SK-N-DZ (cell line): ENCODE data around the gene ITGB4.
"Not testable (repeated sequence)": the region's sequence is repeated elsewhere in the genome, so short reads cannot be mapped to it uniquely, and the experiment has no call there.

ENCODE experiments used
- DNase-seq: peaks from one replicate; pipeline ENCODE4 v3.0.0-alpha.2; 2015; ENCODE audit warnings: low spot score

ITGB4 gene

GRCh38 chr17:75769536-75769935 is 48.3 kb downstream of the ITGB4 start:
- DNase-seq, result no peak

GRCh38 chr17:75771334-75772281 is 50.3 kb downstream of the ITGB4 start:
- DNase-seq, result no peak

GRCh38 chr17:75773121-75773807 is 52.0 kb downstream of the ITGB4 start:
- no peak for DNase-seq

GRCh38 chr17:75773808-75774470 is 52.7 kb downstream of the ITGB4 start:
- DNase-seq, result no peak

DNA sequence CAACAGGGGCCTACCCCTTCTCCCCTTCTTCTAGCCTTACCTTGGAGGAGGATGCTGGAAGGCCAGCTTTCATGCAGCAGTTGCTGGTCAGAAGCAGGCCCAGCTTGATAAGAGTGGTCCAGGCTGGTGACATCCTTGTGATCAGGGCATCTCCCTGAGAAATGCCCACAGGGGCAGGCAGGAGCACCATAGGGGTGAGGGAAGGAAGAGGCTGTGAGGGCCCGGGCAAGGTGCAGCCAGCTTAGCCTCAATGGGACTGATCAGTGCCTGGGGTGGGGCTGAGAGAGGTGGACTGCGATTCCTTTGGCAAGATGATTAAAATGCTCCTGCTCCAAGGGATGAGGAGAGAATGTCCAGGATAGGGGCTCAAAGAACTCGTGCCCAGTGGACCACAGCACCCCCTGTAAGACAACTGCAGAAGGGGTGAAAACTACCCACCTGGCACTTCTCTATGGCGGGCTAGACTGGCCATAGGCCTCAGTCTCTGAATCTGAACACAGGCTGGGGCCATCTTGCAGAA is 53.3 kb downstream of the ITGB4 start:
- DNase-seq, result no peak

GRCh38 chr17:75774991-75775668 is 53.9 kb downstream of the ITGB4 start:
- no peak for DNase-seq

DNA sequence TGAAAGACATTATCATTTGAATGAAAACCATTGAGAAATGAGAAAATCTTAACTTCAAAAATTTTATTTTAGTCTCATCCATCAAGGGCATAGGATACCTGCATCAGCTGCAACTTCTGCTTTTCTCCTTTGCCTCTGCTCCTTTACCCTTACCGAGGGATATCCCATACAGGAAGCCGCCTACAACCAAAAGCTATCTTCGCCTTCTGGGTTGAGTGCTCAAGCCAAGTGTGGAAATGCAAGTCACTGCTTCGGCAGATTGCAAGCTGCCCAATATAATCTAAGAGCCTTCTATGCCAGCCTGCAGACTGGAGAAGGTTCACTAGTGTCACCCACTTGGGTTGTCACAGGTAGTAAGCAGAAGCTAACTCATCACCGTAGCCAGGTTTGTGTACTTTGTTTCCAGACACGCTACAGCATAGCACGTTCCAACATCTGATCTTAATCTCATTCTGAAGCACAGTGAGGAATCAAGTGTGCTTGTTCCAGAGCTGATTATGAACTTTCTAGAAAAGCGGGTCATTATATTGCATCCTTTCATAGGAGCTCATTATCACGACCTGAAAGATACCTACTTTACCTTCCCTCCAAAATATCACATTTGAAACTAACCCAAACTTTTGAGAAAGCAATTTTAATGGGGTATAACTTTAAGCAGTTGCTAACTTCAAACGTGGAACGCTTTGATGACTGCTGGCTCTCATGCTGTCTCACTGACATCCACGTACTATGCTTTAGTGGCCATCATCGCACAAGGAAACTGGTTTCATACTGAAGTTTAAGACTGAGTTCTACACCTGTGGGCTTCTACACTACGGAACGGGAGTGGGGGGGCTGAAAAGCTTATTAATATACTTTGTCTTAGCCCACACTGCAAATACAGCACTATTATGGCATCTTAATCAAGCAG is 55.4 kb downstream of the ITGB4 start:
- no peak for DNase-seq

DNA sequence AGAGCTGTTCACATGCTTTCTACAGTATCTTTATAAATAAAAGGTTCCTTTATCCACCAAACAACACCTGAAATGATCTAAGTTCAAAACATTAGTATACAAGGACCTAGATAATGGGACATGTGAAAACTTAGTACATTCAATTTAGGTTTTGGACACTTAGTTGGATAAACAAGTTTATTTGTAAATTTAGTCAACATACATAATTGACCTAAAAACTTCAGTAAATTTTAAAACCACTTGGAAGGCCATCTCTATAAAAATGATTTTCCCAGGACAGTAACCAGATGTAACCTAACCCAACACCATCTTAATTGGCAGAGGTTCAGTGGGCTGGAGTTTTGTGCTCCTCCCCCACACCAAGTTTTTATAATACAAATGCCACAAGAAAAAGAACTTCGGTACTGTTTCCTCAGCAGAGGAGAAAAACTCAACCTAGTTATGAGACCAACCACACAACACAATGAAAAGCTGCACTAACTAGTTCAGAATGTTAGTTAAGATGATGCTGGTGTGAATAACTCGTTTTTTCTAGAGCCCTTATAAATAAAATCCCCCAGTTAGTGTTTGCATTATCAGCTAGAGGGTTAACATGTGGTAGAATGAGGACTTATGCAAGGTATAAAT is 56.1 kb downstream of the ITGB4 start:
- DNase-seq, result no peak

GRCh38 chr17:75778066-75778860 is 57.0 kb downstream of the ITGB4 start:
- DNase-seq, result not testable (repeated sequence)

DNA sequence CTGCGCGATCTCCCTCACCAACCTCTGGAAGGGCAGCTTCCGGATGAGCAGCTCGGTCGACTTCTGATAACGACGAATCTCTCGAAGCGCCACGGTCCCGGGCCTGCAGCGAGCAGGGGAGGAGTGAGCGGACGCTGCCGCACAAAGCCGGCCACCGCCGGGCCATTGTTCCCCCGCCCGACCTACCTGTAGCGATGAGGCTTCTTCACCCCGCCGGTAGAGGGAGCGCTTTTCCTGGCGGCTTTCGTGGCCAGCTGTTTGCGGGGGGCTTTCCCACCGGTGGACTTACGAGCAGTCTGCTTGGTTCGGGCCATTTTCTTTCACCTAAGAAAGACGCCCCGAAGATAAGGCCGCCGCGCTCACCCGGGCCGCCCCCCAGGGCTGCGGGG is 57.6 kb downstream of the ITGB4 start:
- DNase-seq, result peak; percentile 70

DNA sequence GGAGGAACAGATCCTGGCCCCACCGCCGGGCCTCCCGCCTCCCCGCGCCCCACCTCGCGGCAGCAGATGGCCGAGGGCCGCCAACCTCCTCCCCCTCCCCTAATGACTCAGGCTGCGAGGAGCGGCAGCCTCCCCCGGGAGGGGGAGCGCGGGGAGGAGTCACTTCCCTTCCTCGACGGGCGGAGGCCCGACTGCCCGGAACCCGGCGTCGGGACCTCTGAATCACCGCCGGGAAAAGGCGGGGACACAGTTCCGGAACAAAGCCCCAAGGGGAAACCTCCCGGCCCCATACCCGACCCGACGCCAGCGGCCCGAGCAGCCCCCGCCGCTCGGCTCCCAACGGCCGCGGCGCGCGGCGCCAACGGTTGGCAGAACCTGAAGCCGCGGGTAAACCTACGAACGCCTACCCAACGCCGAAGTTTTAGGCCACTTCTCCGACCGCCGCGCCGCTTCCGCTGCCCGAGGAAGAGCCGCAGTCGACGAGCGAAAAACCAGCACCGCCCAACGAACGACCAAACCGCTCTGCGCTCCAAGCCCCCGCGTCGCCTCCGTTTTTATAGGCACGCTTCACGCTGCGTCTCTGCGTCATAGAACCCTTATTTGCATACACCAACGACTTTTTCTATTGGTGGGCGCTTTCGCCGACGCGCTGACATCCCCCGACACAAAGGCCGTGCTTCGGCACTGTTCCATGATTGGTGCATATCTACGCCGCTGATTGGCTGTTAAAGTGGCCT is 58.2 kb downstream of the ITGB4 start:
- DNase-seq, result peak; percentile 100

- no peak for DNase-seq
Measured at GRCh38 chr17:75779987-75780889, 59.0 kb downstream of the ITGB4 start.

- peak; percentile 43 for DNase-seq
Measured at GRCh38 chr17:75783069-75783783, 62.0 kb downstream of the ITGB4 start.

DNA sequence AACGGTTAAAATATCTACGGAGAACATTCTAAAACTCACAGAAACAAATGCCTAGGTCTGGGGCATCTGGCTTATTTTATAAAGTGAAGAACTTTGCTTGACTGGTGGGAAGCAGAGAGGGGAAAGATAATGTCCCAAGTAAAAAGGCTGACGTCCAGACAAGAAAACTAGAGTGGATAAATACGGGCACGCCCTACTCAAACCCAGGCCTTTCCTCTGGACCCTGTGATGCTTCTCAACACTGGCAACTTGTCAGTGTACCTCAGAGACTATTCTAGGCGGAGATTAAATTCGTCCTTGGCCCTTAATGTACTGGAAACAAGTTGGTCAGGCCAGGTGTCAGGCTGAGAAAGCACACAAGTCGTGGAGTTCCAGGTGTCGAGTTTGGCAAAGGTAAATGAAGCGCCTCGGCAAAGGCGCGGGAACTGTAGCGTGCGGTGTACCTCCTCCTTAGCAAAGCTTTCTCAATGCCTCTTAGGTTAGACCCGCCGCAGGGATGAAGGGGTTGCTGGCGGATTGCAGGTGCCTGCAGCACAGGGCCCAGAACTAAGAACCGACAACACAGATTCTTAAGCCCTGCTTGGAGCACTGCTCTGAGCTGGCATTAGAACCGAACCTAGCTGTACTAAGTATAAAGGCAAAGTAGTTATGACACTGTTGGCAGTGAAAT is 62.7 kb downstream of the ITGB4 start:
- no peak for DNase-seq

- DNase-seq, result peak; percentile 100
Measured at GRCh38 chr17:75784473-75785015, 63.3 kb downstream of the ITGB4 start, which contains the start of gene UNK. TSS of gene UNK (plus strand) at chr17:75784806. CDS start at chr17:75784881, 75 bp downstream.
